ENCODE results near the gene UNC5C. TPM values are rescaled to one million over a fixed set of nuclear protein-coding genes. Genes with fewer than 3 reads are reported as not detected.

Gene UNC5C
- total and polyA plus RNA-seq, 2 of the 8 experiments (the other 6 are each of a cell fraction or from before 2014, with no cell fraction given) = 0.30 to 1.3 TPM

GRCh38 chr4:95122001-95122400, 426.8 kb downstream of the UNC5C start:
- no peaks in the 10 kb centered on the region for H3K27me3 ChIP-seq (replicated peaks in 1 of 4; ENCODE audit: control insufficient read depth in 3 of 4, extremely low read depth in 1 of 4, insufficient read depth in 3 of 4, low read length in 3 of 4)
- 91% methylated on average over 9 of the region's 9 CpGs; no CpG with 5 or more reads in 1 of the 2 experiments for WGBS, 2 experiments (ENCODE audit: extremely low coverage in 1 of 2, insufficient coverage in 1 of 2, insufficient read length in 1 of 2, insufficient replicate concordance in 2 of 2, low coverage in 1 of 2, low lambda C conversion rate in 2 of 2, missing lambda C conversion rate in 1 of 2)
- H2BK120ac ChIP-seq (replicated peaks; ENCODE audit: low read depth, low read length) = no peak overlapping the region
- no peaks in the 10 kb centered on the region for H3K23me2 ChIP-seq (ENCODE audit: low read depth, low read length)
- CTCF ChIA-PET (ENCODE audit: partially characterized antibody) = no interaction called here
- H3K4me1 ChIP-seq (replicated peaks in 1 of 4; ENCODE audit: control insufficient read depth in 3 of 4, insufficient read depth in 4 of 4, low read length in 3 of 4) = no peaks in the 10 kb centered on the region; a peak in 1 of 7 replicates
- no peak overlapping the region for H3K4me3 ChIP-seq (ENCODE audit: extremely low read depth in 1 of 4, insufficient read depth in 2 of 4, low read depth in 3 of 4, low read length in 4 of 4)
- H3K4ac ChIP-seq (replicated peaks; ENCODE audit: insufficient read length, low read depth, low read length) = no peak overlapping the region
- no peak overlapping the region for H3K27ac ChIP-seq (ENCODE audit: low read depth, low read length)
- no peak overlapping the region for H2BK12ac ChIP-seq (ENCODE audit: low read depth, low read length)
- H3K79me1 ChIP-seq (ENCODE audit: low read depth, low read length) = no peaks in the 10 kb centered on the region
- no peak overlapping the region for H2AK5ac ChIP-seq (ENCODE audit: low read depth, low read length)
- no peak overlapping the region for H3K4me2 ChIP-seq (ENCODE audit: insufficient read depth in 1 of 2, low read depth in 2 of 2, low read length in 2 of 2)
- no peak overlapping the region for H2BK20ac ChIP-seq (ENCODE audit: low read length)
- H2AFZ ChIP-seq (ENCODE audit: low read length) = no peak overlapping the region
- H3K9ac ChIP-seq (replicated peaks in 1 of 4; ENCODE audit: extremely low read depth in 1 of 4, low read depth in 3 of 4, low read length in 3 of 4) = no peak overlapping the region
- no peaks in the 10 kb centered on the region for H4K20me1 ChIP-seq (replicated peaks in 1 of 2; ENCODE audit: control insufficient read depth in 1 of 2, insufficient read depth in 2 of 2, low read length in 2 of 2)
- no peak overlapping the region for H4K5ac ChIP-seq (ENCODE audit: insufficient read length, low read depth, low read length)
- H3K18ac ChIP-seq (ENCODE audit: extremely low read depth, low read length) = no peak overlapping the region
- H4K8ac ChIP-seq (ENCODE audit: extremely low read depth, insufficient read depth, low read length) = no peak overlapping the region
- POLR2A ChIA-PET (ENCODE audit: partially characterized antibody) = no interaction called here
- no peak overlapping the region for H3K23ac ChIP-seq (ENCODE audit: insufficient read length)
- TF ChIP-seq, protein P1, sequence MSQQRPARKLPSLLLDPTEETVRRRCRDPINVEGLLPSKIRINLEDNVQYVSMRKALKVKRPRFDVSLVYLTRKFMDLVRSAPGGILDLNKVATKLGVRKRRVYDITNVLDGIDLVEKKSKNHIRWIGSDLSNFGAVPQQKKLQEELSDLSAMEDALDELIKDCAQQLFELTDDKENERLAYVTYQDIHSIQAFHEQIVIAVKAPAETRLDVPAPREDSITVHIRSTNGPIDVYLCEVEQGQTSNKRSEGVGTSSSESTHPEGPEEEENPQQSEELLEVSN (IDR thresholded peaks at IDR 0.05) = no peak
- TF ChIP-seq GABPA (IDR thresholded peaks at IDR 0.05; ENCODE audit: borderline replicate concordance, insufficient read depth, low read length) (no peak), RNF2 (IDR thresholded peaks at IDR 0.05; ENCODE audit: borderline replicate concordance, low read depth, low read length, missing control alignments, poor library complexity, severe bottlenecking) (no peak), CREB1 (IDR thresholded peaks at IDR 0.05) (no peak), ZNF274 (IDR thresholded peaks at IDR 0.05; ENCODE audit: borderline replicate concordance, extremely low read depth, low read length) (no peak), CBX5 (IDR thresholded peaks at IDR 0.05; ENCODE audit: low read depth, low read length) (no peak), ASH2L (IDR thresholded peaks at IDR 0.05; ENCODE audit: low read length) (no peak), TBP (IDR thresholded peaks at IDR 0.05; ENCODE audit: low read depth, low read length) (no peak)
- no peak overlapping the region for H2BK5ac ChIP-seq (ENCODE audit: low read depth, low read length)
- H2BK15ac ChIP-seq (ENCODE audit: low read length) = no peak overlapping the region
- no peaks in the 10 kb centered on the region for H3K36me3 ChIP-seq (ENCODE audit: control insufficient read depth in 2 of 4, insufficient read depth in 4 of 4, low read length in 3 of 4)
- no peaks in the 10 kb centered on the region for H3K9me3 ChIP-seq (ENCODE audit: insufficient read depth in 2 of 2, low read depth in 1 of 2, low read length in 1 of 2)
- FAIRE-seq = no peak
- no peaks in the 10 kb centered on the region for H3K79me2 ChIP-seq (ENCODE audit: control insufficient read depth in 1 of 2, insufficient read depth in 2 of 2, low read length in 2 of 2)
- no peak for DNase-seq (ENCODE audit: low read depth in 1 of 2, low spot score in 2 of 2)
- H3K56ac ChIP-seq (replicated peaks; ENCODE audit: insufficient read length, low read depth, low read length) = no peak overlapping the region
- no peak overlapping the region for H4K91ac ChIP-seq (replicated peaks; ENCODE audit: insufficient read length, low read length)
- no peak overlapping the region for H3K14ac ChIP-seq (ENCODE audit: insufficient read length)
